Measurements from ENCODE around the gene SLC23A1. TPM values are rescaled to one million over a fixed set of nuclear protein-coding genes. Genes with fewer than 3 reads are reported as not detected.

Gene SLC23A1
- total and polyA plus RNA-seq, 2 of the 13 experiments (the other 11 are each of a cell fraction or from before 2014, with no cell fraction given), result 6.0 to 6.6 TPM

DNA sequence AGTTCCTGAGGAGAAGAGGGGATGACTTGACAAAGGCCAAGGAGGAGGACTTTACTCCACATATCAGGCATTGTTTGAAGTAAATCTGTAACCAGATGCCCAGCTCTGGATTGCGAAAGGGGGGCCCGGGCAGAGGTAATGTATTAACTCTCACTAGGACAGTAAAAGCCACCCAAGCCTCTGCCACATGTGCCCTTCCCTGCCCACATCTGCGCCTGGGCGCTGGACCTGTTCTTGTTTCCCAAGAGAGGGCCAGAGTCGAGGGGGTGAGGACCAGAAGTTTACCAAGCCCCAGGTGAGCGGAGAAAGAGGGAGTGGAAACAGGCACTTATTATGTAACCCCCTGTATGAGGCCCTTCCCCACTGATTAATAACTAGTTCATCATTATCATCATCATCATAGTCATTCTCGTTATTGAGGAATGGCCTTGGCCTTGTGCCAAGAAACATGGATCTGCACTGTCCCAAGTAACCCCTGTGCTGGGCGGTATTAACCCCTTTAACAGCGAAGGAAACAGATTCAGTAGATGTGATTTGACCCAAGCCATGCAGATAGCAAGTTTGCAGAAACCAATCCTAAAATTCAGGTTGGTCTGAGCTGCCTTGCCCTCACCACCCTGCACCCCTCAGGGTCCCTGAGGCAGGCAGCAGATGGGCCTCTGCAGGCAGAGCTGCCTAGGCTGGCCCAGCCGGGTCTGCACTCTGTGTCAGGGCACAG is at the start of gene SLC23A1 (continued):
- TF ChIP-seq, protein P1, sequence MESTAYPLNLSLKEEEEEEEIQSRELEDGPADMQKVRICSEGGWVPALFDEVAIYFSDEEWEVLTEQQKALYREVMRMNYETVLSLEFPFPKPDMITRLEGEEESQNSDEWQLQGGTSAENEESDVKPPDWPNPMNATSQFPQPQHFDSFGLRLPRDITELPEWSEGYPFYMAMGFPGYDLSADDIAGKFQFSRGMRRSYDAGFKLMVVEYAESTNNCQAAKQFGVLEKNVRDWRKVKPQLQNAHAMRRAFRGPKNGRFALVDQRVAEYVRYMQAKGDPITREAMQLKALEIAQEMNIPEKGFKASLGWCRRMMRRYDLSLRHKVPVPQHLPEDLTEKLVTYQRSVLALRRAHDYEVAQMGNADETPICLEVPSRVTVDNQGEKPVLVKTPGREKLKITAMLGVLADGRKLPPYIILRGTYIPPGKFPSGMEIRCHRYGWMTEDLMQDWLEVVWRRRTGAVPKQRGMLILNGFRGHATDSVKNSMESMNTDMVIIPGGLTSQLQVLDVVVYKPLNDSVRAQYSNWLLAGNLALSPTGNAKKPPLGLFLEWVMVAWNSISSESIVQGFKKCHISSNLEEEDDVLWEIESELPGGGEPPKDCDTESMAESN (CRISPR knock-in tag; conservative IDR thresholded peaks at IDR 0.05), result peak; percentile 59; the same call in 1 of the 2 replicates
- TF ChIP-seq, protein P2, sequence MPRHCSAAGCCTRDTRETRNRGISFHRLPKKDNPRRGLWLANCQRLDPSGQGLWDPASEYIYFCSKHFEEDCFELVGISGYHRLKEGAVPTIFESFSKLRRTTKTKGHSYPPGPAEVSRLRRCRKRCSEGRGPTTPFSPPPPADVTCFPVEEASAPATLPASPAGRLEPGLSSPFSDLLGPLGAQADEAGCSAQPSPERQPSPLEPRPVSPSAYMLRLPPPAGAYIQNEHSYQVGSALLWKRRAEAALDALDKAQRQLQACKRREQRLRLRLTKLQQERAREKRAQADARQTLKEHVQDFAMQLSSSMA (CRISPR knock-in tag; IDR thresholded peaks at IDR 0.05), result 0 out of 2 replicates have a peak, but pooled peaks have one; percentile 53
- TF ChIP-seq ZNF121 (CRISPR knock-in tag; IDR thresholded peaks at IDR 0.05), result no peak
- no peak for TF ChIP-seq FOXP1 (IDR thresholded peaks at IDR 0.05)
- TF ChIP-seq FOXP1 (CRISPR knock-in tag; IDR thresholded peaks at IDR 0.05), result peak; percentile 19; the same call in 1 of the 2 replicates
- TF ChIP-seq ZNF644 (CRISPR knock-in tag; IDR thresholded peaks at IDR 0.05; ENCODE audit: low read depth), result no peak
- TF ChIP-seq ZNF160 (CRISPR knock-in tag; IDR thresholded peaks at IDR 0.05), result no peak
- no peak for TF ChIP-seq CREB1 (IDR thresholded peaks at IDR 0.05)
- TF ChIP-seq CREB1 (CRISPR knock-in tag; IDR thresholded peaks at IDR 0.05), result no peak
- TF ChIP-seq, protein P3, sequence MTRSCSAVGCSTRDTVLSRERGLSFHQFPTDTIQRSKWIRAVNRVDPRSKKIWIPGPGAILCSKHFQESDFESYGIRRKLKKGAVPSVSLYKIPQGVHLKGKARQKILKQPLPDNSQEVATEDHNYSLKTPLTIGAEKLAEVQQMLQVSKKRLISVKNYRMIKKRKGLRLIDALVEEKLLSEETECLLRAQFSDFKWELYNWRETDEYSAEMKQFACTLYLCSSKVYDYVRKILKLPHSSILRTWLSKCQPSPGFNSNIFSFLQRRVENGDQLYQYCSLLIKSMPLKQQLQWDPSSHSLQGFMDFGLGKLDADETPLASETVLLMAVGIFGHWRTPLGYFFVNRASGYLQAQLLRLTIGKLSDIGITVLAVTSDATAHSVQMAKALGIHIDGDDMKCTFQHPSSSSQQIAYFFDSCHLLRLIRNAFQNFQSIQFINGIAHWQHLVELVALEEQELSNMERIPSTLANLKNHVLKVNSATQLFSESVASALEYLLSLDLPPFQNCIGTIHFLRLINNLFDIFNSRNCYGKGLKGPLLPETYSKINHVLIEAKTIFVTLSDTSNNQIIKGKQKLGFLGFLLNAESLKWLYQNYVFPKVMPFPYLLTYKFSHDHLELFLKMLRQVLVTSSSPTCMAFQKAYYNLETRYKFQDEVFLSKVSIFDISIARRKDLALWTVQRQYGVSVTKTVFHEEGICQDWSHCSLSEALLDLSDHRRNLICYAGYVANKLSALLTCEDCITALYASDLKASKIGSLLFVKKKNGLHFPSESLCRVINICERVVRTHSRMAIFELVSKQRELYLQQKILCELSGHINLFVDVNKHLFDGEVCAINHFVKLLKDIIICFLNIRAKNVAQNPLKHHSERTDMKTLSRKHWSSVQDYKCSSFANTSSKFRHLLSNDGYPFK (CRISPR knock-in tag; IDR thresholded peaks at IDR 0.05; ENCODE audit: borderline replicate concordance), result 0 out of 2 replicates have a peak, but pooled peaks have one; percentile 12
- TF ChIP-seq NCOA2 (CRISPR knock-in tag; IDR thresholded peaks at IDR 0.05), result no peak
- TF ChIP-seq POLR2A (IDR thresholded peaks at IDR 0.05; ENCODE audit: insufficient read depth in 1 of 2, low read depth in 2 of 2, low read length in 2 of 2), result peak in 1 of 2 experiments; percentile 50; a peak in 2 of 4 replicates
- TF ChIP-seq, protein P4, sequence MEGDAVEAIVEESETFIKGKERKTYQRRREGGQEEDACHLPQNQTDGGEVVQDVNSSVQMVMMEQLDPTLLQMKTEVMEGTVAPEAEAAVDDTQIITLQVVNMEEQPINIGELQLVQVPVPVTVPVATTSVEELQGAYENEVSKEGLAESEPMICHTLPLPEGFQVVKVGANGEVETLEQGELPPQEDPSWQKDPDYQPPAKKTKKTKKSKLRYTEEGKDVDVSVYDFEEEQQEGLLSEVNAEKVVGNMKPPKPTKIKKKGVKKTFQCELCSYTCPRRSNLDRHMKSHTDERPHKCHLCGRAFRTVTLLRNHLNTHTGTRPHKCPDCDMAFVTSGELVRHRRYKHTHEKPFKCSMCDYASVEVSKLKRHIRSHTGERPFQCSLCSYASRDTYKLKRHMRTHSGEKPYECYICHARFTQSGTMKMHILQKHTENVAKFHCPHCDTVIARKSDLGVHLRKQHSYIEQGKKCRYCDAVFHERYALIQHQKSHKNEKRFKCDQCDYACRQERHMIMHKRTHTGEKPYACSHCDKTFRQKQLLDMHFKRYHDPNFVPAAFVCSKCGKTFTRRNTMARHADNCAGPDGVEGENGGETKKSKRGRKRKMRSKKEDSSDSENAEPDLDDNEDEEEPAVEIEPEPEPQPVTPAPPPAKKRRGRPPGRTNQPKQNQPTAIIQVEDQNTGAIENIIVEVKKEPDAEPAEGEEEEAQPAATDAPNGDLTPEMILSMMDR (CRISPR knock-in tag; IDR thresholded peaks at IDR 0.05), result no peak
- TF ChIP-seq ONECUT2 (CRISPR knock-in tag; IDR thresholded peaks at IDR 0.05), result no peak
- TF ChIP-seq, protein P5, sequence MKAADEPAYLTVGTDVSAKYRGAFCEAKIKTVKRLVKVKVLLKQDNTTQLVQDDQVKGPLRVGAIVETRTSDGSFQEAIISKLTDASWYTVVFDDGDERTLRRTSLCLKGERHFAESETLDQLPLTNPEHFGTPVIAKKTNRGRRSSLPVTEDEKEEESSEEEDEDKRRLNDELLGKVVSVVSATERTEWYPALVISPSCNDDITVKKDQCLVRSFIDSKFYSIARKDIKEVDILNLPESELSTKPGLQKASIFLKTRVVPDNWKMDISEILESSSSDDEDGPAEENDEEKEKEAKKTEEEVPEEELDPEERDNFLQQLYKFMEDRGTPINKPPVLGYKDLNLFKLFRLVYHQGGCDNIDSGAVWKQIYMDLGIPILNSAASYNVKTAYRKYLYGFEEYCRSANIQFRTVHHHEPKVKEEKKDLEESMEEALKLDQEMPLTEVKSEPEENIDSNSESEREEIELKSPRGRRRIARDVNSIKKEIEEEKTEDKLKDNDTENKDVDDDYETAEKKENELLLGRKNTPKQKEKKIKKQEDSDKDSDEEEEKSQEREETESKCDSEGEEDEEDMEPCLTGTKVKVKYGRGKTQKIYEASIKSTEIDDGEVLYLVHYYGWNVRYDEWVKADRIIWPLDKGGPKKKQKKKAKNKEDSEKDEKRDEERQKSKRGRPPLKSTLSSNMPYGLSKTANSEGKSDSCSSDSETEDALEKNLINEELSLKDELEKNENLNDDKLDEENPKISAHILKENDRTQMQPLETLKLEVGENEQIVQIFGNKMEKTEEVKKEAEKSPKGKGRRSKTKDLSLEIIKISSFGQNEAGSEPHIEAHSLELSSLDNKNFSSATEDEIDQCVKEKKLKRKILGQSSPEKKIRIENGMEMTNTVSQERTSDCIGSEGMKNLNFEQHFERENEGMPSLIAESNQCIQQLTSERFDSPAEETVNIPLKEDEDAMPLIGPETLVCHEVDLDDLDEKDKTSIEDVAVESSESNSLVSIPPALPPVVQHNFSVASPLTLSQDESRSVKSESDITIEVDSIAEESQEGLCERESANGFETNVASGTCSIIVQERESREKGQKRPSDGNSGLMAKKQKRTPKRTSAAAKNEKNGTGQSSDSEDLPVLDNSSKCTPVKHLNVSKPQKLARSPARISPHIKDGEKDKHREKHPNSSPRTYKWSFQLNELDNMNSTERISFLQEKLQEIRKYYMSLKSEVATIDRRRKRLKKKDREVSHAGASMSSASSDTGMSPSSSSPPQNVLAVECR (CRISPR knock-in tag; IDR thresholded peaks at IDR 0.05; ENCODE audit: borderline replicate concordance), result peak; percentile 34; the same call in 1 of the 2 replicates

Measured in HepG2 (cell line).